Vagina (tissue), 2 donors: ENCODE results near the gene CUL7. TPM values are rescaled to one million over a fixed set of nuclear protein-coding genes. Genes with fewer than 3 reads are reported as not detected.
"Not testable (repeated sequence)": the region's sequence is repeated elsewhere in the genome, so short reads cannot be mapped to it uniquely, and the experiment has no call there.

Experiments
- DNase-seq, 2 donors: peaks; one replicate each; pipeline ENCODE4 v3.0.0-alpha.2; 2017; ENCODE audit errors: extremely low spot score in 2 of 2
- H3K27ac ChIP-seq: fragments of 200-600 bp; sonication (generic); one replicate; pipeline ENCODE4 v1.5.1; 2019
- H3K27me3 ChIP-seq: fragments of 200-600 bp; sonication (generic); one replicate; pipeline ENCODE4 v1.5.1; 2019
- H3K36me3 ChIP-seq, 2 donors: fragments of 200-600 bp; sonication (generic); one replicate each; pipeline ENCODE4 v1.5.1; 2017 to 2019
- H3K4me1 ChIP-seq: fragments of 200-600 bp; sonication (generic); one replicate; pipeline ENCODE4 v1.5.1; 2019
- H3K4me3 ChIP-seq, 2 donors: fragments of 200-600 bp; sonication (generic); 1 replicate in 1 of 2; 2 replicates in 1 of 2; pipeline ENCODE4 v1.5.1; 2016 to 2019
- H3K9me3 ChIP-seq: fragments of 200-600 bp; sonication (generic); one replicate; pipeline ENCODE4 v1.5.1; 2019
- POLR2A ChIP-seq, 2 donors: fragments of 450-650 bp; IDR thresholded peaks; one replicate each; pipeline ENCODE4 v1.6.1; 2017; ENCODE audit warnings: antibody characterized with exemption in 2 of 2, mild to moderate bottlenecking in 2 of 2, moderate library complexity in 2 of 2
- POLR2AphosphoS5 ChIP-seq, 2 donors: sonication (generic); formaldehyde crosslinking; IDR thresholded peaks; one replicate each; pipeline ENCODE4 v1.9.0; 2017; ENCODE audit warnings: antibody characterized with exemption in 2 of 2, mild to moderate bottlenecking in 2 of 2, low read depth in 1 of 2; ENCODE audit not compliant: insufficient read depth in 1 of 2
- intact Hi-C: fragments of 100-400 bp; cut with DNase I; formaldehyde crosslinking; loops from one replicate; pipeline ENCODE4 v1.15.1; 2023
- total RNA-seq: library from RNA; depleted of rRNA; stranded (reverse); fragments of >200 nt; gene quantifications from one replicate; pipeline ENCODE4 v1.2.3, GENCODE V29; 2016
- TF ChIP-seq, protein P1 (sequence below), 3 experiments: fragments of 450-650 bp in 2 of 3; fragments of 200-600 bp in 1 of 3; sonication (generic) in 1 of 3; IDR thresholded peaks; one replicate each; pipeline ENCODE4 v1.5.1; 2017 to 2019; ENCODE audit warnings: antibody characterized with exemption in 3 of 3, mild to moderate bottlenecking in 2 of 3, moderate library complexity in 2 of 3

Gene CUL7
- total RNA-seq, 1 donor from 2014 or later: 13.0 TPM

DNA sequence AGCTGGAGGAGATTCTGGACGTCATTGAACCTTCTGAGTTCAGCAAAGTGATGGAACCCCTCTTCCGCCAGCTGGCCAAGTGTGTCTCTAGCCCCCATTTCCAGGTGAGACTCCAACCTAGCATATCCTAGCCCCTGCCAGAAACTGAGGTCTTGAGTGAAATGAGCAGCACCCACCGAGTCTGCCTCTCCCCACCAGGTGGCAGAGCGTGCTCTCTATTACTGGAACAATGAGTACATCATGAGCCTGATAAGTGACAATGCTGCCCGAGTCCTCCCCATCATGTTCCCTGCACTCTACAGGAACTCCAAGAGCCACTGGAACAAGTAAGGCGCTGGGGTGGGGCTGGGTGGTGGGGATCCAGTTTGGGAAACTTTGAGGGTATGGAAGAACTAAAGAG is 44.5 kb downstream of the CUL7 start:
- TF ChIP-seq POLR2A (IDR thresholded peaks at IDR 0.05) (no peak), POLR2AphosphoS5 (IDR thresholded peaks at IDR 0.05; ENCODE audit: insufficient read depth in 1 of 2, low read depth in 1 of 2) (no peak)
- TF ChIP-seq, protein P1, sequence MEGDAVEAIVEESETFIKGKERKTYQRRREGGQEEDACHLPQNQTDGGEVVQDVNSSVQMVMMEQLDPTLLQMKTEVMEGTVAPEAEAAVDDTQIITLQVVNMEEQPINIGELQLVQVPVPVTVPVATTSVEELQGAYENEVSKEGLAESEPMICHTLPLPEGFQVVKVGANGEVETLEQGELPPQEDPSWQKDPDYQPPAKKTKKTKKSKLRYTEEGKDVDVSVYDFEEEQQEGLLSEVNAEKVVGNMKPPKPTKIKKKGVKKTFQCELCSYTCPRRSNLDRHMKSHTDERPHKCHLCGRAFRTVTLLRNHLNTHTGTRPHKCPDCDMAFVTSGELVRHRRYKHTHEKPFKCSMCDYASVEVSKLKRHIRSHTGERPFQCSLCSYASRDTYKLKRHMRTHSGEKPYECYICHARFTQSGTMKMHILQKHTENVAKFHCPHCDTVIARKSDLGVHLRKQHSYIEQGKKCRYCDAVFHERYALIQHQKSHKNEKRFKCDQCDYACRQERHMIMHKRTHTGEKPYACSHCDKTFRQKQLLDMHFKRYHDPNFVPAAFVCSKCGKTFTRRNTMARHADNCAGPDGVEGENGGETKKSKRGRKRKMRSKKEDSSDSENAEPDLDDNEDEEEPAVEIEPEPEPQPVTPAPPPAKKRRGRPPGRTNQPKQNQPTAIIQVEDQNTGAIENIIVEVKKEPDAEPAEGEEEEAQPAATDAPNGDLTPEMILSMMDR (IDR thresholded peaks at IDR 0.05): no peak
- H3K4me3 ChIP-seq: no peak overlapping the region
- no peaks in the 10 kb centered on the region for H3K9me3 ChIP-seq
- intact Hi-C loops: no loop called here
- no peak for DNase-seq
- H3K36me3 ChIP-seq: peaks cover 0 to 55% of the 10 kb centered on the region in 2 donors
- H3K27ac ChIP-seq: no peak overlapping the region
- H3K27me3 ChIP-seq: no peaks in the 10 kb centered on the region
- peaks cover 14% of the 10 kb centered on the region for H3K4me1 ChIP-seq

DNA sequence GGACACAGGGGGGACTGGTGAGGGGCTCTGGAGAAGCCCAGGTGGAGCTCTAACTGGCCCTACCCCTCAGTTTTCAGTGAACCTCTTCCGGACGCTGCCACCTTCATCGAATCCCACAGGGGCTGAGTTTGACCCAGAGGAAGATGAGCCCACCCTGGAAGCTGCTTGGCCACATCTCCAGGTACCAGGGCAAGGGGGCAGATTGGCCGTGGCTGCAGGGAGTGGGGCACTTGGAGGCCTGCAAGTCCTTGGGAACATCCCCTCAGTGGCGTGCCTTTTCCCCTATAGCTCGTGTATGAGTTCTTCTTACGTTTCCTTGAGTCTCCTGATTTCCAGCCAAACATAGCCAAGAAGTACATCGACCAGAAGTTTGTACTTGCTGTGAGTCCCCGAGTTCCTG is 46.5 kb downstream of the CUL7 start:
- DNase-seq: no peak
- Histone ChIP-seq H3K27ac (no peak overlapping the region), H3K9me3 (no peaks in the 10 kb centered on the region), H3K36me3 (peaks cover 0 to 54% of the 10 kb centered on the region in 2 donors), H3K4me3 (no peak overlapping the region), H3K27me3 (no peaks in the 10 kb centered on the region), H3K4me1 (no peaks in the 10 kb centered on the region)
- intact Hi-C loops: no loop called here
- TF ChIP-seq, protein P1 (IDR thresholded peaks at IDR 0.05): no peak
- TF ChIP-seq POLR2A (IDR thresholded peaks at IDR 0.05) (no peak), POLR2AphosphoS5 (IDR thresholded peaks at IDR 0.05; ENCODE audit: insufficient read depth in 1 of 2, low read depth in 1 of 2) (no peak)

DNA sequence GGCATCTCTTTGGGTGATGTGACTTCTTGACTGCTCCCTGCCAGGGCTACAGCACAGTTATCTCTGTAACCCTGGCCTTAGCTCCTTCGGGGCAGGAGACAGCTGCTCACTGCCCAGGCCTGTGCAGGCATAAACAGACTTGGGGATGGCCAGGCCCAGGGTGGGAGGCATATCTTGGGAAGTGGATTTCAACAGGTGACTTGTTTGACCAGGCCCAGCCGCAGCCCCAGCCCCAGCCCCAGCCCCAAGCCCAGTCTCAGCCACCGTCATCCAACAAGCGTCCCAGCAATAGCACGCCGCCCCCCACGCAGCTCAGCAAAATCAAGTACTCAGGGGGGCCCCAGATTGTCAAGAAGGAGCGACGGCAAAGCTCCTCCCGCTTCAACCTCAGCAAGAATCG is 47.4 kb downstream of the CUL7 start:
- intact Hi-C loops: no loop called here

DNA sequence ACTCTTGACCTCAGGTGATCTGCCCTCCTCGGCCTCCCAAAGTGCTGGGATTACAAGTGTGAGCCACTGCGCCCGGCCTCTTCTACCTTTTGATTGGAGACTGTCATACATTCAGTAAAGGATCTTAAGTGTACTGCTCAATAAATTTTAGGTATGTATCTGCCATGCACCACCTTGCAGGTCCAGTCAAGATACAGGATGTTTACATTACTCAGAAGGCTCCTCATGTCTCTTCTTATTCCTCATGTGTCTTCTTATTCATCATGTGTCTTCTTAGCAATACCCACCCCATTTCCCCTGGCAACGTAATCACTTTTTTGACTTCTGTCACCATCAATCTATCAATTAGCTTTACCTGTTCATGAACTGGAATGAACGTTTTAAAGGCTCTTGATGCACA is 47.8 kb downstream of the CUL7 start:
- no peak for DNase-seq
- H3K36me3 ChIP-seq: peaks cover 0 to 41% of the 10 kb centered on the region in 2 donors
- H3K27me3 ChIP-seq: no peaks in the 10 kb centered on the region
- intact Hi-C loops: no loop called here
- H3K9me3 ChIP-seq: no peaks in the 10 kb centered on the region
- TF ChIP-seq, protein P1 (IDR thresholded peaks at IDR 0.05): no peak
- TF ChIP-seq POLR2A (IDR thresholded peaks at IDR 0.05): no peak
- TF ChIP-seq POLR2AphosphoS5 (IDR thresholded peaks at IDR 0.05; ENCODE audit: insufficient read depth in 1 of 2, low read depth in 1 of 2): no peak
- no peak overlapping the region for H3K4me3 ChIP-seq
- H3K4me1 ChIP-seq: no peaks in the 10 kb centered on the region
- no peak overlapping the region for H3K27ac ChIP-seq

More for the DNA sequence above, 47.4 kb downstream of the CUL7 start:
- no peak for DNase-seq
- Histone ChIP-seq H3K4me3 (no peak overlapping the region), H3K9me3 (no peaks in the 10 kb centered on the region), H3K36me3 (peaks cover 0 to 45% of the 10 kb centered on the region in 2 donors), H3K4me1 (no peaks in the 10 kb centered on the region), H3K27ac (no peak overlapping the region), H3K27me3 (no peaks in the 10 kb centered on the region)
- TF ChIP-seq, protein P1 (IDR thresholded peaks at IDR 0.05): no peak
- TF ChIP-seq POLR2A (IDR thresholded peaks at IDR 0.05) (no peak), POLR2AphosphoS5 (IDR thresholded peaks at IDR 0.05; ENCODE audit: insufficient read depth in 1 of 2, low read depth in 1 of 2) (no peak)

DNA sequence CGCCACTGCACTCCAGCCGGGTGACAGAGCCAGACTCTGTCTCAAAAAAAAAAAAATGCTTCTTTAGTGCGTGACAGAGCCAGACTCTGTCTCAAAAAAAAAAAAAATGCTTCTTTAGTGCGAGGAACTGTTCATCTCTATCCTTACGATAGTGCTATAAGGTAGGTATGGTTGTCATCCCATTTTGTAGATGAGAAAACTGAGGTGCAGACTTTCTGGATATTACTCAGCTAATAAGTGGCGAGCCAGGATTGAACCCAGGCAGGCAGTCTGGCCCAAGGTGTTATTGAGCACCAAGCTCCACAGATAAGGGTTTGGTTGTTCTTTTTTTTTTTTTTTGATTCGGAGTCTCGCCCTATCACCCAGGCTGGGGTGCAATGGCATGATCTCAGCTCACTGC is 51.8 kb downstream of the CUL7 start:
- Histone ChIP-seq H3K27ac (no peak overlapping the region), H3K4me1 (no peaks in the 10 kb centered on the region), H3K4me3 (no peak overlapping the region), H3K36me3 (peaks cover 0 to 3% of the 10 kb centered on the region in 2 donors), H3K27me3 (no peaks in the 10 kb centered on the region), H3K9me3 (no peaks in the 10 kb centered on the region)
- no peak for DNase-seq
- no peak for TF ChIP-seq POLR2A (IDR thresholded peaks at IDR 0.05)
- TF ChIP-seq, protein P1 (IDR thresholded peaks at IDR 0.05): no peak
- no peak for TF ChIP-seq POLR2AphosphoS5 (IDR thresholded peaks at IDR 0.05; ENCODE audit: insufficient read depth in 1 of 2, low read depth in 1 of 2)
- intact Hi-C loops: no loop called here

DNA sequence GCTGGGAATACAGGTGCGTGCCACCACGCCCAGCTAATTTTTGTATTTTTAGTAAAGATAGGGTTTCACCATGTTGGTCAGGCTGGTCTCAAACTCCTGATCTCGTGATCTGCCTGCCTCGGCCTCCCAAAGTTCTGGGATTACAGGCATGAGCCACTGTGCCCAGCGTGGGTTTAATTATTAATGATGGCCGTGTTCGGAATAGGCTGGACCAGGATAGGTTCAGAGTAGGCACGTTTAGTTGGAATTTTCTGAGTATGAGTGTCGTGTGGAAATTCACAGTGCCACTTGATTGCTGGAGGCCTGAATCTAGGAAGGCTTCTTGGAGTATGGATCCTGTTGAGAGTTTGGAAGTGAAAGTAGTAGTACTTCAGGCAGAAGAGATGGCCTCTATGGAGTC is 55.4 kb downstream of the CUL7 start:
- intact Hi-C loops: not testable (repeated sequence)

More for the DNA sequence above, 55.4 kb downstream of the CUL7 start:
- H3K27ac ChIP-seq, H3K27me3 ChIP-seq, H3K4me1 ChIP-seq, H3K9me3 ChIP-seq, DNase-seq, H3K36me3 ChIP-seq, H3K4me3 ChIP-seq: not testable (repeated sequence)
